Measurements from ENCODE around the gene CRMP1.

CRMP1 gene

GRCh38 chr4:5919044-5919443 is 26.2 kb upstream of the CRMP1 start:
- no peak for DNase-seq

GRCh38 chr4:5918331-5918985 is 25.6 kb upstream of the CRMP1 start:
- no peak for DNase-seq

GRCh38 chr4:5917672-5918071 is 24.8 kb upstream of the CRMP1 start:
- DNase-seq = no peak

GRCh38 chr4:5916229-5916628 is 23.3 kb upstream of the CRMP1 start:
- DNase-seq = no peak

DNA sequence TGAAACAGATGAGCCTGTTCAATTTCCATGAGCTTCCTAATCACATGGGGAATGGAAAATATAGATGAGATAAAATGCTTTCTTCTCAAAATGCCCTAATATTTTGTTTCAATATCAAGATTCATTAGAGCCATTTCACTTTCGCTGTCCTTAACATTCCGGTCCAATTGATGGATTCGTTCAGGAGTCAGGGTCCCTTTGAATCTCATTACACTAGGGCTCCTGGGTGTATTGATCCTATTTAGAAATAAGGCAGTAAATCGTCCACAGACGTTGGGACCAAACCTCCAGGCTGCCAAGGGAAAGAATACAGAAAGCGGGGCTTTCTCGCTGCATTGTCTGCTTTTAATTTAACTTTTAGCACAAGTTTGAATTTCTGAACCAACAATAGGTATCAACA is 20.6 kb upstream of the CRMP1 start:
- DNase-seq = no peak

DNA sequence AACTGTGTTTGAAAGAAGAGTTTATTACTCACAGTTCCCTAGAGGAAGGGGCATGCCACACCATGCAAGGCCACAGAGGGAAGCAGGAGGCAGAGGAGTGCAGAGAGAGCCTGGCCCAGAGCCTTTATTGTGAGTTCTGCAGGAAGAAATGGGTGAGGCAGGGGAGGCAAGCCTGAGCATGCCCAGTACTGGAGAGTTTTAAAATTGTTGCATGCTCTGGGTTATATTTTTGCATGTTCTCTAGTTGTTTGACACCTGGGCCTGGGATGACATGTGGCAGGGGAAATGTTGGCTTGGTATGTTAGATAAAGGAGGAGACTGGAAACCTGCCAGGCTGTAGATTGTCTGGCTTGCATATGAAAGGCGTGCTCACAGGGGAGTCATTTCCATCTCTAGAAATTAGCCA is 19.7 kb upstream of the CRMP1 start:
- peak; percentile 47 to 79 for DNase-seq

DNA sequence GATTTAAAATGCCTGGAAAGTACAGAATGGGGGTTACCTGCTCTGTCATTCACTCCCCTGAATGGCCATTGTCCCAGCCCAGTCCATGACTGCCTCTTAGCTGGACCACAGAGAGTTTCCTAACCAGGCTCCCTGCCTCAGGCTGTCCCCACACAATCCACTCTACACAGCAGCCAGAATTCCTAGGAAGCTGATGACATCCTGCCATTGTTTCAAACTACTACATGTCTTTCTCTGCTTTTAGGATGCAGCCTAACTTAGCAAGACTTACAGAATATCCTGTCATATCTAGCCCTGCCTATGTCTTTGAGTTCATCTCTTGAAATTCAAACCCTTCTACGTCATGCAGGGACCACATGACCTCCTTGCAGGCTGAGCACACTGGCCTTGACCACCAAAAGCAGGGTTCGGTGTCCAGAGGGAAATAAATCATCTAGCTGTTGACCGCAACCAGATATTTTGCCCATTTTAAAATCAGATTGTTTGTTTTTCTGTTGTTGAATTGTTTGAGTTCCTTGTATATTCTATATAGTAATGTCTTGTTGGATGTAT is 16.1 kb upstream of the CRMP1 start:
- no peak for DNase-seq

DNA sequence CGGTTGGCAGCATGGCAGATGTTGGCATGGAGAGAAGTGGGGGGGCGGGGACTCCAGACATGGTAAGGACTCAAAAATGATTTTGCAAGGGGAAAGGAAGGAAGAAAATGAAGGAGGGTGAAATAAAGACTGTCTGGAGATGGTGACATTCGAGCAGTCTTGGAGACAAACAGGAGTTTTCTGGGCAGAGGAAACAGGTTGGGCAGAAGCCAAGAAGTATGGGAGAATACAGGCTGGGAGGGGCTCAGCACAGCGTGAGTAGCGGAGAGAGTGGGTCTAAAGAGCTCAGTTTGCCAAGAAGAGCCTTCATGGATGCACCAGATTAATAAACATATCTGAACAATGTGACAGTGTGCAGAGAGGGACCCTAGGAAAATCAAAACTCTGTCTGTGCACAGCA is 13.3 kb upstream of the CRMP1 start:
- DNase-seq = peak in 1 of 2 experiments; percentile 30

- no peak for DNase-seq
Measured at GRCh38 chr4:5905714-5906113, 12.8 kb upstream of the CRMP1 start.

DNA sequence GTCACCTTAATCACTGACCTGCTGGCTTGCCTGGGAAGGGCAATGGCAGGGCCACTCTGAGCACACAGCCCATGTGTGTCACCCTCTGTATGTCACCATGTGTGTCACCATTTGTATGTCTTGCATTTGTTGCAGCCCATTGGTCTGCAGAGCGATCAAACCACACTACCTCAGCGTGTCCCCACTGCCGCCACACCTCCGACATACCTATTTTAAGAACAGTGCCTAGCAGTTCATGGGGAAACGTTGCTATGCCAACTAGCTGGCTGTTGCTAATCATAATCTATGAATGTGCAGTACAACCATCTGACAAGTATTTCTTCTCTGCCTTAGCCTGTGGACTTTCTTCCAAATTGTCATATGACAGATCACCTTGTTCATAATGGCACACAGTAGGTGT is 8.0 kb upstream of the CRMP1 start:
- DNase-seq = no peak

DNA sequence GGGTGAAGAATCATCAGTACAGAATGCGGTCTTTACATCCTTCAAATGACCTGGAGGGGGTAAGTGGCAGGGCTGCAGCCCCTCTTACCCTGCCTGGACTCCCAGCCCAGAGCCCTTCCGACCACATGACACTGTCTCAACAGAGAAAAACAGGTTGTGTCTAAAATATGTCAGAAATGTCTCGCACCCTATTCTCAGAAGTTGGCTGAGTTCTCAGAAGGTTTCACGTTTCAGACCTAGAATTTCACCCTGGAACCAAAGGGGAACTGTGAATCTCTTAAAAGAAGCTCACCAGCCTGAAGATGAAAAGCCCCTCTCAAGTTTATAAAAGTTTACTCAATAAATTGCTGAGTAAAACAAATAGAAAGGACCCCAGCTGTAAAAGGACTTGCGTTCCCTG is 7.0 kb upstream of the CRMP1 start:
- DNase-seq = no peak

- DNase-seq = no peak
Measured at GRCh38 chr4:5899396-5899795, 6.5 kb upstream of the CRMP1 start.

- DNase-seq = no peak
Measured at GRCh38 chr4:5897674-5898073, 4.8 kb upstream of the CRMP1 start.

GRCh38 chr4:5895287-5895686 is 2.4 kb upstream of the CRMP1 start:
- no peak for DNase-seq

GRCh38 chr4:5894266-5894665 is 1.4 kb upstream of the CRMP1 start:
- DNase-seq = no peak

- no peak for DNase-seq
Measured at GRCh38 chr4:5893591-5893990, 705 bp upstream of the CRMP1 start.

DNA sequence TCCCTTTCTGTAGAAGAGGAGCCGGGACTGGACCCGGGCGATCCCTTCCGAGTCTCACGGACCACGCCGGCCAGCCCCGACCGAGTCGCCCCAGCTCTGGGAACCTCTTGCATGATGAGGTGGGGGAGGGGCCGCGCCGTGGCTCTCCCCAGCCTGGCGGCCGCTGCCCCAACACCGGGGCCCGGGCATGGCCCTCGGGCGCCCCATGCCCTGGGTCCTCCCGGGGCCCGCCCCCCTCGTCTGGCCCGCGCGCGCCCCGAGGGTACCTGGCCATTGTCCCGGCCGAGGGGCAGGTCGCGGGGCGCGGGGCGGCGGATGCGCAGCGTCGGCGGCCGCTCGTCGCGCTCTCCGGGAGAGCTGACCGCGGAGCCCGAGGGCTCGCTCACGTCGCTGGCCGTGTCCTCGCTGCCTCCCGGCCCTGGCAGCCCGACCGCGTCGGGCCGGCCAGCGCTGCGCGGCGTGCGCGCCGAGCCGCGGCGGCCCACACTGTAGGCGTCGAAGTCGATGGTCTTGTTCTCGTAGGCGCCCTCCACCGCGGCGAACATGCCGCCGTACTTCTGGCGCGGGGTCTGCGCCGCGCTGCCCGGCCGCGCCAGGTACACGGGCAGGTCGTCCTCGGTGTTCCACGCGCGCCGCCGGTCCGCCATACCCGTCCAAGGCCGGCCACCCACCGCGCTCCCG is 423 bp downstream of the CRMP1 start:
- DNase-seq = no peak

- DNase-seq = no peak
Measured at GRCh38 chr4:5891563-5892322, 1.1 kb downstream of the CRMP1 start.

DNA sequence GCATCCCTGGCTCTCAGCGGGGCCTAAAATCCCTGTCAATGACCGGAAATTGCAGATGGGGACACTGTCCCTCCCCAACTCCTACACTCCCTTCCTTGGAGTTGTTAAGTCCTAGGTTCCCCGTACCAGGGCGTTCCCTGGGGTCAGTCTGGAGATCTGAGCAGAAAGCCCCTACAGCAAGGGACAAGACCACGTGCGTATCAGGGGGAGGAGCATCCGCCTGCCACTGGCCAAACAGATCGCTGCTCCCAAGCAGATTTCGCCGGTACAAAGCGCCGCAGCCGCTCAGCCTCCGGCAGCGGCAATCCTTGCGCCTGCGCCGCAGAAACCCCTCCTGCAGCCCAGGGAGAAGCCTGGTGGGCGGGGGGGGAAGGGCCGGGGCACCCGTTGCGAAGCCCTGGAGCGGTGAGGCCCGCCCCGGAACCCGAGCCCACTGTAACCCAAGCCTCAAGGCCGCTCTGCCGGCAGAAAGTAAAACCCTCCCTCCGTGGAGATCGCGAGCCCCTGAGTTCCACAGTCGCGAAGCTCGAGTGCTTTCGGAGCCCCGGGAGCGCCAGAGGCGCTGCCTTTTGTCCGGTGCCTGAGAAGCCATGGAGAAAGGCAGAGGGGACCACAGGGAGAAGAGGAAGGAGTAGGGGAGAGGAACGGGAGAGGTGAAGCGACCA is 2.7 kb downstream of the CRMP1 start:
- DNase-seq = peak; percentile 49 to 80

DNA sequence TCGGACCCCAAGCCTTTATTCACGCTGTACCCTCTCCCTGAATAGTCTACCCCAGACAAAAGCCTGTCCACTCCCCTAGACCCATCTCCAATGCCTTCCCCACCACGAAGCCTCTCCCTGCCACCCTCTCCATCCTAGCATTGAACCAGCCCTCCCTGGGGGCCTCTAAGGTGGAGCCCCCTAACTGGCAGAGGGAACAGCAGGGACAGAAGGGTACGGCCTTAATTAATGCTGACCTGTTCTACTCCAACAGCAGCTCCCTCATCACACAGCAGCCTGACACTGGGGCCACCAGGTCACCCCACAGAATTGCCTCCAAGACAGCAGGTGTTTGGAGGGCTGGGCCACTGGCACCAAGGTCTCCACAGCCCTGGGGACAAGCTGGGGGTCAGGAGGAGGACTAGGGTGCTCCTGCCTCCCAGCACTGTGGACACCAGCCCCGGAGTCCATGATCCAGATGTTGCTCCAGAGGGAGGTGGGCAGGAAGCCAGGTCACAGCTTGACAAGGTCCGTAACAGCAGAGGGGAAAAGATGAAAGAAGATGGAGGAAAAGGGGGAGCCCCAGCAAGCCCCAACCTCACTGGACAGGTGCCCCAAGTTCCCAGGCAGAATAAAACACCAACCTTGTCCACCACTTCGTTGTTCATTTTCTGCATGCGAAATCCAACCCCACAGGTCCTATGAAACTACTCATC is 3.7 kb downstream of the CRMP1 start:
- DNase-seq = no peak

GRCh38 chr4:5888222-5889001 is 4.5 kb downstream of the CRMP1 start:
- peak in 1 of 2 experiments; percentile 38 for DNase-seq

Measured in NCI-H446 (cell line).